ENCODE measurements around the gene KCNRG. TPM values are rescaled to one million over a fixed set of nuclear protein-coding genes. Genes with fewer than 3 reads are reported as not detected.

The KCNRG gene
- total and polyA plus RNA-seq, 9 of the 15 experiments (the other 6 are each of a cell fraction or from before 2014, with no cell fraction given) = 0.36 to 1.1 (median 0.53) TPM

DNA sequence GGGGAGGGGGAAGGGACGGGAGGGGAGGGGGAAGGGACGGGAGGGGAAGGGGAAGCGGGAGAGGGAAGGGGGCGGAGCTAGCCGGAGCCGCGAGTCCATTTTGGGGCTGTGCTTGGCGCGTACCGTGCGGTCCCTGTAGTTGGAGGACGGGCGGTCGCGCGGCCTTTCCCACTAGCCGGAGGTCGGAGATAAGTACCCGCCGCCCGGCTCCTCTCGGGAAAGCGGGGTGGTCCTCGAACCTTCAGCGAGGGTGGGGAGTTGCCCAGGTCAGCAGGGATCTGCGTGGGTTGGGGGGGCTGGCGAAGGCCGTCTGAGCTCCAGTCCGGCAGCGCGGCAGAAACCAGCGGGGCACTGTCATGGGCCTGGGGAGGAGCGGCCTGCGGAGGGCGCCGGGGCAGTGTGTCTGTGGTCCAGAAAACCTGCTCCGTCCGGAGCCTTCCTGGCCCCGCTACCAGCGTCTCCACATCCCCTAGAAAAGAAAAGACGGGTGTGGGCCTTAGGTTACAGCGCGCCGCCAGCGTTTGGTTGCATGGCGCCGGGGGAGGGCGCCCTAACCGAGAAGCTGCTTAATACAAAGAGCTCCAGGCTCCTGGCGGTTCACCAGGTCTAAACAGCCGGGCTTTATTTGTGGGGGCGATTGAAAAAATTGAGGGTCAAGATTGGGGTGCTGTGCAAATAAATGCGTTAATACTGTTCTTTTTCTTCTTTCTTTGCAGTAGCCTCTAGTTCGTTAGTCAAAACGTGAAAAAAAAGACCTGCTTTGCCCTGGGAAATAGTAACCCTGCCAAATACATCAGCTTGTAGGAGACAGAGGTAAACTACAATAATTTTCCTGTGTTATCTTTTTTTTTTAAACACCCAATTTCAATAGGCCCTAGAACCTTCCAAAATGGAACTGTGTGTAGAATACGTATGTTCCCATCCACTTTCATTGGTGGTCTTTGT, 18.0 kb upstream of the KCNRG start, which contains the start of gene TRIM13 (continued):
- TF ChIP-seq, protein P1, sequence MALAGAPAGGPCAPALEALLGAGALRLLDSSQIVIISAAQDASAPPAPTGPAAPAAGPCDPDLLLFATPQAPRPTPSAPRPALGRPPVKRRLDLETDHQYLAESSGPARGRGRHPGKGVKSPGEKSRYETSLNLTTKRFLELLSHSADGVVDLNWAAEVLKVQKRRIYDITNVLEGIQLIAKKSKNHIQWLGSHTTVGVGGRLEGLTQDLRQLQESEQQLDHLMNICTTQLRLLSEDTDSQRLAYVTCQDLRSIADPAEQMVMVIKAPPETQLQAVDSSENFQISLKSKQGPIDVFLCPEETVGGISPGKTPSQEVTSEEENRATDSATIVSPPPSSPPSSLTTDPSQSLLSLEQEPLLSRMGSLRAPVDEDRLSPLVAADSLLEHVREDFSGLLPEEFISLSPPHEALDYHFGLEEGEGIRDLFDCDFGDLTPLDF (CRISPR knock-in tag; IDR thresholded peaks at IDR 0.05) = 0 out of 2 replicates have a peak, but pooled peaks have one; percentile 2
- TF ChIP-seq U2AF1 (optimal IDR thresholded peaks at IDR 0.05; ENCODE audit: low read depth, low read length) = peak; percentile 62
- TF ChIP-seq, protein P2, sequence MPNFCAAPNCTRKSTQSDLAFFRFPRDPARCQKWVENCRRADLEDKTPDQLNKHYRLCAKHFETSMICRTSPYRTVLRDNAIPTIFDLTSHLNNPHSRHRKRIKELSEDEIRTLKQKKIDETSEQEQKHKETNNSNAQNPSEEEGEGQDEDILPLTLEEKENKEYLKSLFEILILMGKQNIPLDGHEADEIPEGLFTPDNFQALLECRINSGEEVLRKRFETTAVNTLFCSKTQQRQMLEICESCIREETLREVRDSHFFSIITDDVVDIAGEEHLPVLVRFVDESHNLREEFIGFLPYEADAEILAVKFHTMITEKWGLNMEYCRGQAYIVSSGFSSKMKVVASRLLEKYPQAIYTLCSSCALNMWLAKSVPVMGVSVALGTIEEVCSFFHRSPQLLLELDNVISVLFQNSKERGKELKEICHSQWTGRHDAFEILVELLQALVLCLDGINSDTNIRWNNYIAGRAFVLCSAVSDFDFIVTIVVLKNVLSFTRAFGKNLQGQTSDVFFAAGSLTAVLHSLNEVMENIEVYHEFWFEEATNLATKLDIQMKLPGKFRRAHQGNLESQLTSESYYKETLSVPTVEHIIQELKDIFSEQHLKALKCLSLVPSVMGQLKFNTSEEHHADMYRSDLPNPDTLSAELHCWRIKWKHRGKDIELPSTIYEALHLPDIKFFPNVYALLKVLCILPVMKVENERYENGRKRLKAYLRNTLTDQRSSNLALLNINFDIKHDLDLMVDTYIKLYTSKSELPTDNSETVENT (CRISPR knock-in tag; IDR thresholded peaks at IDR 0.05) = peak; percentile 48; the same call in 1 of the 2 replicates
- no peak for TF ChIP-seq ZNF551 (CRISPR knock-in tag; IDR thresholded peaks at IDR 0.05)
- TF ChIP-seq GATAD2A (IDR thresholded peaks at IDR 0.05) = 0 out of 2 replicates have a peak, but pooled peaks have one; percentile 18
- 0 out of 2 replicates have a peak, but pooled peaks have one; percentile 31 for TF ChIP-seq SRSF3 (IDR thresholded peaks at IDR 0.05; ENCODE audit: insufficient read depth, low read length)
- TF ChIP-seq, protein P3, sequence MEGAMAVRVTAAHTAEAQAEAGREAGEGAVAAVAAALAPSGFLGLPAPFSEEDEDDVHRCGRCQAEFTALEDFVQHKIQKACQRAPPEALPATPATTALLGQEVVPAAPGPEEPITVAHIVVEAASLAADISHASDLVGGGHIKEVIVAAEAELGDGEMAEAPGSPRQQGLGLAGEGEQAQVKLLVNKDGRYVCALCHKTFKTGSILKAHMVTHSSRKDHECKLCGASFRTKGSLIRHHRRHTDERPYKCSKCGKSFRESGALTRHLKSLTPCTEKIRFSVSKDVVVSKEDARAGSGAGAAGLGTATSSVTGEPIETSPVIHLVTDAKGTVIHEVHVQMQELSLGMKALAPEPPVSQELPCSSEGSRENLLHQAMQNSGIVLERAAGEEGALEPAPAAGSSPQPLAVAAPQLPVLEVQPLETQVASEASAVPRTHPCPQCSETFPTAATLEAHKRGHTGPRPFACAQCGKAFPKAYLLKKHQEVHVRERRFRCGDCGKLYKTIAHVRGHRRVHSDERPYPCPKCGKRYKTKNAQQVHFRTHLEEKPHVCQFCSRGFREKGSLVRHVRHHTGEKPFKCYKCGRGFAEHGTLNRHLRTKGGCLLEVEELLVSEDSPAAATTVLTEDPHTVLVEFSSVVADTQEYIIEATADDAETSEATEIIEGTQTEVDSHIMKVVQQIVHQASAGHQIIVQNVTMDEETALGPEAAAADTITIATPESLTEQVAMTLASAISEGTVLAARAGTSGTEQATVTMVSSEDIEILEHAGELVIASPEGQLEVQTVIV (CRISPR knock-in tag; IDR thresholded peaks at IDR 0.05; ENCODE audit: borderline replicate concordance) = no peak
- TF ChIP-seq, protein P4, sequence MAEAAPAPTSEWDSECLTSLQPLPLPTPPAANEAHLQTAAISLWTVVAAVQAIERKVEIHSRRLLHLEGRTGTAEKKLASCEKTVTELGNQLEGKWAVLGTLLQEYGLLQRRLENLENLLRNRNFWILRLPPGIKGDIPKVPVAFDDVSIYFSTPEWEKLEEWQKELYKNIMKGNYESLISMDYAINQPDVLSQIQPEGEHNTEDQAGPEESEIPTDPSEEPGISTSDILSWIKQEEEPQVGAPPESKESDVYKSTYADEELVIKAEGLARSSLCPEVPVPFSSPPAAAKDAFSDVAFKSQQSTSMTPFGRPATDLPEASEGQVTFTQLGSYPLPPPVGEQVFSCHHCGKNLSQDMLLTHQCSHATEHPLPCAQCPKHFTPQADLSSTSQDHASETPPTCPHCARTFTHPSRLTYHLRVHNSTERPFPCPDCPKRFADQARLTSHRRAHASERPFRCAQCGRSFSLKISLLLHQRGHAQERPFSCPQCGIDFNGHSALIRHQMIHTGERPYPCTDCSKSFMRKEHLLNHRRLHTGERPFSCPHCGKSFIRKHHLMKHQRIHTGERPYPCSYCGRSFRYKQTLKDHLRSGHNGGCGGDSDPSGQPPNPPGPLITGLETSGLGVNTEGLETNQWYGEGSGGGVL (CRISPR knock-in tag; IDR thresholded peaks at IDR 0.05) = no peak
- no peak for TF ChIP-seq RBM14 (IDR thresholded peaks at IDR 0.05; ENCODE audit: borderline replicate concordance, insufficient read depth, low read depth, low read length)
- TF ChIP-seq, protein P5, sequence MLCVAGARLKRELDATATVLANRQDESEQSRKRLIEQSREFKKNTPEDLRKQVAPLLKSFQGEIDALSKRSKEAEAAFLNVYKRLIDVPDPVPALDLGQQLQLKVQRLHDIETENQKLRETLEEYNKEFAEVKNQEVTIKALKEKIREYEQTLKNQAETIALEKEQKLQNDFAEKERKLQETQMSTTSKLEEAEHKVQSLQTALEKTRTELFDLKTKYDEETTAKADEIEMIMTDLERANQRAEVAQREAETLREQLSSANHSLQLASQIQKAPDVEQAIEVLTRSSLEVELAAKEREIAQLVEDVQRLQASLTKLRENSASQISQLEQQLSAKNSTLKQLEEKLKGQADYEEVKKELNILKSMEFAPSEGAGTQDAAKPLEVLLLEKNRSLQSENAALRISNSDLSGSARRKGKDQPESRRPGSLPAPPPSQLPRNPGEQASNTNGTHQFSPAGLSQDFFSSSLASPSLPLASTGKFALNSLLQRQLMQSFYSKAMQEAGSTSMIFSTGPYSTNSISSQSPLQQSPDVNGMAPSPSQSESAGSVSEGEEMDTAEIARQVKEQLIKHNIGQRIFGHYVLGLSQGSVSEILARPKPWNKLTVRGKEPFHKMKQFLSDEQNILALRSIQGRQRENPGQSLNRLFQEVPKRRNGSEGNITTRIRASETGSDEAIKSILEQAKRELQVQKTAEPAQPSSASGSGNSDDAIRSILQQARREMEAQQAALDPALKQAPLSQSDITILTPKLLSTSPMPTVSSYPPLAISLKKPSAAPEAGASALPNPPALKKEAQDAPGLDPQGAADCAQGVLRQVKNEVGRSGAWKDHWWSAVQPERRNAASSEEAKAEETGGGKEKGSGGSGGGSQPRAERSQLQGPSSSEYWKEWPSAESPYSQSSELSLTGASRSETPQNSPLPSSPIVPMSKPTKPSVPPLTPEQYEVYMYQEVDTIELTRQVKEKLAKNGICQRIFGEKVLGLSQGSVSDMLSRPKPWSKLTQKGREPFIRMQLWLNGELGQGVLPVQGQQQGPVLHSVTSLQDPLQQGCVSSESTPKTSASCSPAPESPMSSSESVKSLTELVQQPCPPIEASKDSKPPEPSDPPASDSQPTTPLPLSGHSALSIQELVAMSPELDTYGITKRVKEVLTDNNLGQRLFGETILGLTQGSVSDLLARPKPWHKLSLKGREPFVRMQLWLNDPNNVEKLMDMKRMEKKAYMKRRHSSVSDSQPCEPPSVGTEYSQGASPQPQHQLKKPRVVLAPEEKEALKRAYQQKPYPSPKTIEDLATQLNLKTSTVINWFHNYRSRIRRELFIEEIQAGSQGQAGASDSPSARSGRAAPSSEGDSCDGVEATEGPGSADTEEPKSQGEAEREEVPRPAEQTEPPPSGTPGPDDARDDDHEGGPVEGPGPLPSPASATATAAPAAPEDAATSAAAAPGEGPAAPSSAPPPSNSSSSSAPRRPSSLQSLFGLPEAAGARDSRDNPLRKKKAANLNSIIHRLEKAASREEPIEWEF (CRISPR knock-in tag; IDR thresholded peaks at IDR 0.05) = no peak
- 0 out of 2 replicates have a peak, but pooled peaks have one; percentile 35 for TF ChIP-seq CBX1 (IDR thresholded peaks at IDR 0.05; ENCODE audit: low read depth)
